Mesenchymal stem cell (in vitro differentiated cells and primary cell): ENCODE results near the gene VPS13A.

Experiments
- DNase-seq: peaks from one replicate; pipeline ENCODE4 v3.0.0-alpha.2; 2013
- H2AFZ ChIP-seq: one replicate; pipeline ENCODE4 v1.6.1; 2013; ENCODE audit warnings: low read depth, mild to moderate bottlenecking, control low read depth, inconsistent platforms, low read length, moderate library complexity
- H2AK5ac ChIP-seq: 2 replicates; pipeline ENCODE4 v1.6.1; 2013; ENCODE audit warnings: low read length, moderate library complexity, mild to moderate bottlenecking, inconsistent platforms; ENCODE audit not compliant: severe bottlenecking
- H2BK120ac ChIP-seq: one replicate; pipeline ENCODE4 v1.6.1; 2013; ENCODE audit warnings: low read depth, mild to moderate bottlenecking, inconsistent platforms, low read length, moderate library complexity
- H2BK12ac ChIP-seq, 2 experiments: one replicate each; pipeline ENCODE4 v1.6.1; 2013; ENCODE audit warnings: inconsistent platforms in 2 of 2, low read length in 2 of 2, mild to moderate bottlenecking in 2 of 2, moderate library complexity in 2 of 2, control low read depth in 1 of 2
- H2BK15ac ChIP-seq: one replicate; pipeline ENCODE4 v1.6.1; 2013; ENCODE audit warnings: mild to moderate bottlenecking, low read depth, inconsistent platforms; ENCODE audit not compliant: poor library complexity, severe bottlenecking
- H2BK5ac ChIP-seq: 2 replicates; pipeline ENCODE4 v1.6.1; 2013; ENCODE audit warnings: low read depth, mild to moderate bottlenecking, low read length, control low read depth, inconsistent platforms; ENCODE audit not compliant: poor library complexity, severe bottlenecking
- H3K14ac ChIP-seq, 2 experiments: one replicate each; pipeline ENCODE4 v1.6.1; 2013; ENCODE audit warnings: inconsistent platforms in 2 of 2, low read length in 2 of 2, control low read depth in 1 of 2, mild to moderate bottlenecking in 1 of 2, moderate library complexity in 1 of 2
- H3K18ac ChIP-seq, 2 experiments: one replicate each; pipeline ENCODE4 v1.6.1; 2013; ENCODE audit warnings: inconsistent platforms in 2 of 2, low read length in 2 of 2, control low read depth in 1 of 2, low read depth in 1 of 2, mild to moderate bottlenecking in 1 of 2
- H3K23ac ChIP-seq, 2 experiments: one replicate each; pipeline ENCODE4 v1.6.1; 2013; ENCODE audit warnings: inconsistent platforms in 2 of 2, low read length in 2 of 2, mild to moderate bottlenecking in 2 of 2, moderate library complexity in 2 of 2, control low read depth in 1 of 2
- H3K27ac ChIP-seq: 2 replicates; pipeline ENCODE4 v1.5.1; 2013; ENCODE audit warnings: mild to moderate bottlenecking, moderate library complexity, low read length, control low read depth, inconsistent platforms; ENCODE audit not compliant: poor library complexity, severe bottlenecking
- H3K27me3 ChIP-seq, 2 experiments: 2 replicates each; pipeline versions ENCODE4 v1.6.1 to v1.7.0; 2013; ENCODE audit warnings: low read length in 2 of 2, mild to moderate bottlenecking in 2 of 2, moderate library complexity in 2 of 2, control low read depth in 1 of 2, inconsistent platforms in 1 of 2; ENCODE audit not compliant: control insufficient read depth in 1 of 2, insufficient read depth in 1 of 2
- H3K36me3 ChIP-seq, 2 experiments: 2 replicates each; pipeline versions ENCODE4 v1.6.1 to v1.7.0; 2013; ENCODE audit warnings: low read length in 2 of 2, control low read depth in 1 of 2, inconsistent platforms in 1 of 2, low read depth in 1 of 2, mild to moderate bottlenecking in 1 of 2; ENCODE audit not compliant: insufficient read depth in 2 of 2, control insufficient read depth in 1 of 2
- H3K4ac ChIP-seq, 2 experiments: one replicate each; pipeline ENCODE4 v1.6.1; 2013; ENCODE audit warnings: inconsistent platforms in 2 of 2, low read length in 2 of 2, mild to moderate bottlenecking in 2 of 2, moderate library complexity in 2 of 2, control low read depth in 1 of 2, low read depth in 1 of 2
- H3K4me1 ChIP-seq: 2 replicates; pipeline ENCODE4 v1.6.1; 2013; ENCODE audit warnings: low read depth, low read length, control low read depth; ENCODE audit not compliant: control insufficient read depth, insufficient read depth
- H3K4me2 ChIP-seq: 2 replicates; pipeline ENCODE4 v1.6.1; 2013; ENCODE audit warnings: low read length, mild to moderate bottlenecking, inconsistent platforms; ENCODE audit not compliant: poor library complexity, severe bottlenecking
- H3K4me3 ChIP-seq, 2 experiments: 2 replicates each; pipeline versions ENCODE4 v1.5.1 to v1.7.0; 2013; ENCODE audit warnings: low read length in 2 of 2, mild to moderate bottlenecking in 2 of 2, control low read depth in 1 of 2, low read depth in 1 of 2; ENCODE audit not compliant: insufficient read depth in 1 of 2
- H3K79me1 ChIP-seq: replicated peaks from 2 replicates; pipeline ENCODE4 v1.6.1; 2013; ENCODE audit warnings: mild to moderate bottlenecking, control low read depth, low read length, inconsistent platforms; ENCODE audit not compliant: poor library complexity, severe bottlenecking
- H3K9ac ChIP-seq: 2 replicates; pipeline ENCODE4 v1.7.0; 2013; ENCODE audit warnings: mild to moderate bottlenecking, low read length, moderate library complexity
- H3K9me3 ChIP-seq: 2 replicates; pipeline ENCODE4 v1.7.0; 2013; ENCODE audit warnings: mild to moderate bottlenecking, low read length; ENCODE audit not compliant: control insufficient read depth
- H4K8ac ChIP-seq: one replicate; pipeline ENCODE4 v1.6.1; 2013; ENCODE audit warnings: inconsistent platforms, mild to moderate bottlenecking, low read length, moderate library complexity
- H4K91ac ChIP-seq: one replicate; pipeline ENCODE4 v1.6.1; 2013; ENCODE audit warnings: mild to moderate bottlenecking, low read length, inconsistent platforms
- WGBS: methylation state at CpG from one replicate; pipeline ENCODE4 v1.1.7; 2013; ENCODE audit warnings: mixed read lengths; 5-methylcytosine and 5-hydroxymethylcytosine counted together

Gene VPS13A

GRCh38 chr9:77464661-77465060, 287.3 kb downstream of the VPS13A start:
- Histone ChIP-seq H3K18ac (no peak overlapping the region), H3K27ac (no peak overlapping the region), H2AFZ (no peak overlapping the region), H2BK5ac (no peak overlapping the region), H2BK12ac (no peak overlapping the region), H3K9ac (no peak overlapping the region), H3K36me3 (no peaks in the 10 kb centered on the region), H3K9me3 (no peaks in the 10 kb centered on the region), H3K4ac (no peak overlapping the region), H2BK15ac (no peak overlapping the region), H3K79me1 (no peaks in the 10 kb centered on the region), H3K4me3 (no peak overlapping the region), H3K4me2 (no peak overlapping the region), H3K14ac (no peak overlapping the region), H3K23ac (no peak overlapping the region), H2BK120ac (no peak overlapping the region), H2AK5ac (no peak overlapping the region), H3K4me1 (no peaks in the 10 kb centered on the region), H4K91ac (no peak overlapping the region), H3K27me3 (no peaks in the 10 kb centered on the region), H4K8ac (no peak overlapping the region)
- DNase-seq = peak; percentile 13
- 81% methylated on average over 3 of the region's 3 CpGs for WGBS

GRCh38 chr9:77469515-77470231, 292.3 kb downstream of the VPS13A start:
- Histone ChIP-seq H2BK120ac (no peak overlapping the region), H3K9ac (no peak overlapping the region), H3K27me3 (no peaks in the 10 kb centered on the region), H3K14ac (no peak overlapping the region), H2BK12ac (no peak overlapping the region), H4K8ac (no peak overlapping the region), H2AFZ (no peak overlapping the region), H3K18ac (no peak overlapping the region), H3K9me3 (peaks cover 21% of the 10 kb centered on the region), H3K4me1 (no peaks in the 10 kb centered on the region), H3K23ac (no peak overlapping the region), H2AK5ac (no peak overlapping the region), H3K4me2 (no peak overlapping the region), H4K91ac (no peak overlapping the region), H3K4ac (no peak overlapping the region), H3K27ac (no peak overlapping the region), H3K4me3 (no peak overlapping the region), H3K36me3 (no peaks in the 10 kb centered on the region), H2BK5ac (no peak overlapping the region), H2BK15ac (no peak overlapping the region), H3K79me1 (no peaks in the 10 kb centered on the region)
- 83% methylated on average over 5 of the region's 5 CpGs for WGBS
- no peak for DNase-seq
